Mammary epithelial cell (primary cell): ENCODE measurements around the gene DOCK8.

Experiments used
- CTCF ChIP-seq, 2 donors: IDR thresholded peaks in 1 of 2; conservative IDR thresholded peaks in 1 of 2; 2 replicates each; pipeline ENCODE4 v1.5.1; 2011 to 2012; ENCODE audit warnings: inconsistent platforms in 2 of 2, low read length in 2 of 2, mild to moderate bottlenecking in 2 of 2, control low read depth in 1 of 2, low read depth in 1 of 2; ENCODE audit not compliant: insufficient read depth in 1 of 2; ENCODE audit errors: extremely low read depth in 1 of 2
- EZH2 ChIP-seq: IDR thresholded peaks from 2 replicates; pipeline ENCODE4 v1.6.1; 2012; ENCODE audit warnings: low read length, inconsistent platforms, borderline replicate concordance

DNA sequence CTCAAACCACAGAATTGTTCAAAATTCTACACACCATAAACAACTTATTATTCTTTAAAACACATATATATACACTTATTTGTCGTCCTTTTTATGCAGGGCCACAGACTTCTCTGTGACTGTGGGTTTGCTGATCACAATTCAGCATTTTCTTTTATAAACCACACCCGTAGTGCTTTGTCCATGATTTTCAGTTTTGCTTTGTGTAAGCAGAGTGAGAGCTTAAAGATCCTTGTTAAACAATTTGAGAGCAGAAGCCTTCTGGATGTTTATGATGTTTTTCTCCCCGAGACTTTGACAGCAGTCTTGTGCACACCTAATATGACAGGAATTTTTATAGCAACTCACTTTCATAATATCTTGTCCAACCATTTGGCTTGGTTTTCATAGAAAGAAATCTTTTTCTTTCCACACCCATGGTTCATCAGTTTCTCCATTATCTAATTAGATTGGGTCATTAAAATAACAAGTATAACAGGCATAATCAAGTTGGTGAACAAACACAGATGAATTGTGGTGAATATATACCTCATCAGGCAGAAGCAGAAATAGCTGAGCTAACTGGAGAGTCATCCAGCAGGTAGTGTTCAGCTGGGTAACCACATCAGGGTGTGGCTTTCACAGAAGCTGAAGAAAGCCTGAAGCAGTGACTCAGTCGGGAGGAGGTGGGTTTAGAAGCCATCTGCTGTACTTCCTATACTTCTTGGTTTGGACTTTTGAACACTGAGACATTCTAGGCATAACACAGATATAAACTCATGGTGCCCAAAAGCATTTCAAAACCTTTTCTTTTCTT lies 232.8 kb downstream of the DOCK8 start:
- TF ChIP-seq CTCF (conservative IDR thresholded peaks at IDR 0.05 in 1 of 2, IDR thresholded peaks at IDR 0.05 in 1 of 2; ENCODE audit: extremely low read depth in 1 of 2, insufficient read depth in 1 of 2, low read depth in 1 of 2, low read length in 2 of 2), result no peak
- TF ChIP-seq EZH2, result no peak
